ENCODE measurements around the gene PPP6R2.

DNA sequence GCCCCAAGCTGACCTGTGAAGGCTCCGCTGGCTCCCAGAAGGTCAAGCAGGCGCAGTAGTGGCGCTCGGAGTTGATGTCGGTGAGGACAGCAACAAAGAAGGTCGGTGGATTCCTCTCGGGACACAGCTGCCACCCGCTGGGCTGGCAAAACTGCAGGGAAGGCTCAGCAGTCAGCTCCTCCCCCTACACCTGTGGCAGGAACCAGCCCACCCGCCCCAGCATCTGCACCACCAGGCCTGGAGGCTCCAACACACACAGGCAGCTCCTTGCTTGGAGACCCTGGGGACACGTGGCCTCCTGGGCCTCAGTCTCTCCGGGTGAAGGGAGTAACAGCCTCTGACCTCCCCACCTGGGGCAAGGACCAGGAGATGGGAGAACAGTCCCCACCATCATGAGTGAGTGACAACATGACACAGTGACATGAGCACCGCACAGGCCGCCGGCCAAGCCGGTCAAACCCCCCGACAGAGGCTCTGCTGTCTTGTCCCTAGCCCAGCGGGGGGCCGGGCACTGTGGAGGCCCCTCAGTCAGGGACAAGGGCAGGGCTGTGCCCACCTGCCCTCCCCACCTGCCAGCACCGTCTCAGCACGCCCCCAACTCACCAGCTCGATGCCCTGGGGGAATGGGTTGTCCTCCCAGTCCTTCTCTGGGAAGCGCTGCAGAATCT is 124.8 kb downstream of the PPP6R2 start:
- TF ChIP-seq, protein P1, sequence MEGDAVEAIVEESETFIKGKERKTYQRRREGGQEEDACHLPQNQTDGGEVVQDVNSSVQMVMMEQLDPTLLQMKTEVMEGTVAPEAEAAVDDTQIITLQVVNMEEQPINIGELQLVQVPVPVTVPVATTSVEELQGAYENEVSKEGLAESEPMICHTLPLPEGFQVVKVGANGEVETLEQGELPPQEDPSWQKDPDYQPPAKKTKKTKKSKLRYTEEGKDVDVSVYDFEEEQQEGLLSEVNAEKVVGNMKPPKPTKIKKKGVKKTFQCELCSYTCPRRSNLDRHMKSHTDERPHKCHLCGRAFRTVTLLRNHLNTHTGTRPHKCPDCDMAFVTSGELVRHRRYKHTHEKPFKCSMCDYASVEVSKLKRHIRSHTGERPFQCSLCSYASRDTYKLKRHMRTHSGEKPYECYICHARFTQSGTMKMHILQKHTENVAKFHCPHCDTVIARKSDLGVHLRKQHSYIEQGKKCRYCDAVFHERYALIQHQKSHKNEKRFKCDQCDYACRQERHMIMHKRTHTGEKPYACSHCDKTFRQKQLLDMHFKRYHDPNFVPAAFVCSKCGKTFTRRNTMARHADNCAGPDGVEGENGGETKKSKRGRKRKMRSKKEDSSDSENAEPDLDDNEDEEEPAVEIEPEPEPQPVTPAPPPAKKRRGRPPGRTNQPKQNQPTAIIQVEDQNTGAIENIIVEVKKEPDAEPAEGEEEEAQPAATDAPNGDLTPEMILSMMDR (conservative IDR thresholded peaks at IDR 0.05 in 1 of 2, IDR thresholded peaks at IDR 0.05 in 1 of 2; ENCODE audit: extremely low read depth in 1 of 2, insufficient read depth in 1 of 2, low read depth in 1 of 2, low read length in 2 of 2): no peak
- TF ChIP-seq EZH2 (IDR thresholded peaks at IDR 0.05; ENCODE audit: borderline replicate concordance, low read length): no peak
